ENCODE data around the gene TNS1. TPM values are rescaled to one million over a fixed set of nuclear protein-coding genes. Genes with fewer than 3 reads are reported as not detected.

The TNS1 gene
- total and polyA plus RNA-seq, 4 donors, result 46.9 to 64.5 (median 58.1) TPM

DNA sequence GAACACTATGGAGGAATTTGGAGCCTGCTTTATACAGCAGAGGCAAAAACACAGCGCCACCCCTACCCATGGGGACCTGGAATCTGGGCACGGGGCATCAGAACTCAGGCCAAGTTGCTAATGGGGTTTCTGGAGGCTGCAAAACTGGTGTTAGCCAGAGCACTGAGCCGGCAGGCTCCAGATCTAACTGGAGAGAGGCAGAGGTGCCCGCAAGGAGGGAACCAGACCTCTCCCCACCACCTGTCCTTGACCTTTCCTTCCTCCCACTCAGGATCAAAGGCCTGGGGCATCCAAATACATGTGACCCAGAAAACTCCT, 126.6 kb downstream of the TNS1 start:
- H3K9me3 ChIP-seq (ENCODE audit: control insufficient read depth, insufficient read depth, low read length), result no peaks in the 10 kb centered on the region
- no peaks in the 10 kb centered on the region for H3K27me3 ChIP-seq (ENCODE audit: control insufficient read depth, insufficient read depth, low read length)
- H3K36me3 ChIP-seq (ENCODE audit: control insufficient read depth, insufficient read depth, low read length), result peaks cover 56% of the 10 kb centered on the region
- H3K4me1 ChIP-seq (ENCODE audit: control insufficient read depth, insufficient read depth, low read length), result peaks cover 37% of the 10 kb centered on the region
- DNase-seq (ENCODE audit: low read depth in 4 of 6, low spot score in 6 of 6), result no peak
- H3K4me3 ChIP-seq (ENCODE audit: low read depth, low read length), result no peak overlapping the region
- WGBS (ENCODE audit: insufficient coverage), result 79% methylated on average over 4 of the region's 4 CpGs
- H3K27ac ChIP-seq (ENCODE audit: low read depth, low read length), result no peak overlapping the region

DNA sequence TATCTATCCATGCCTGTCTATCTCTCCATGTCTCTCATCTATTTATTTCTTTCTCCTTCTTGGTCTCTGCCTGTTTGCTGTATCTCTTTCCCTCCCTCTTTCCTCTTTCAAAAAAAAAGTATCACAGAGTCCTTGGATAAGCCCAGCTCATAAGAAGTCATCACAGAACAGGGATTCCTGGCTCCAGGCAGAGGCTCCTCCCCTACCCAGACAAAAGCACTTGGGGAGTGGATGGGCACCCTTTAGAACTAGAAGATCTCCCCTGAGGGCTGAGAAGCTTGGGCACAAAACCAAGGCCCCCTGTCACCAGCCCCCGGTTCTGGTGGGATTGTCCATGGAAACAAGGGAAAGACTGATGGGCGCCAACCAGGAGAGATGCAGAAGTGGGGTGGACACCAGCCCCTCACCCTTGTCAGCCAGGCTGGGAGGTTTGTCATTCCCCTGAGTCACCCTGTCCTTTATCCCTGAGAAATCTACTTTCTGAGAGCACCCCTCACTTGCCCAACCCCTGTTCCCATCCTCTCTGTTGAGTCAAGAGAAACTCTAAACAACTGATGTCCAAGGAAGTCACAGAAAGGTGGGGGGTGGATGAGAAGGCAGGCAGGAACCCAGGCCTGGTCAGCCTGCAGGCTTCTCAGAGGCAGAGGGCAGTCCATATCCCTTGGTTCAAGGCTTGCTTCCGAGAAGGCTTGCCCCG, 127.1 kb downstream of the TNS1 start:
- peaks cover 55% of the 10 kb centered on the region for H3K36me3 ChIP-seq (ENCODE audit: control insufficient read depth, insufficient read depth, low read length)

DNA sequence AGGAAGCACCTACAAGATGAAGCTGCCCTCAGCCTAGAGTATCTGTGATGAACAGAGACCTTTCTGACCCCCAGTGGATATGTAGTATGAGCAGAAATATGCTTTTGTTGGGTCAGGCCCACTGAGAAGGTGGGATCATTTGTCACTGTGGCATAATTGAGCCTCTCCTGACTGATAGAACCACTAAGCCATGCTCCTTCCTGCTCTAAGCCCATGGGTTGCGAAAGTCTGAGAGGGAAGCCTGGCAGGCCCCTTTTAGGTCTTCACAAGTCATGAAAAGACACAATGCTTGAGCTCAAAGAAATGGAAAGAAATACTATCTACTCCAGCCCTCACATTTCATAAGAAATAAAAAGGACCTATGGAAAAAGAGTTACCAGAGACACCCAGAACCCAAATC, 127.7 kb downstream of the TNS1 start:
- Histone ChIP-seq H3K4me3 (ENCODE audit: low read depth, low read length) (no peak overlapping the region), H3K27ac (ENCODE audit: low read depth, low read length) (no peak overlapping the region), H3K36me3 (ENCODE audit: control insufficient read depth, insufficient read depth, low read length) (peaks cover 56% of the 10 kb centered on the region), H3K9me3 (ENCODE audit: control insufficient read depth, insufficient read depth, low read length) (no peaks in the 10 kb centered on the region), H3K4me1 (ENCODE audit: control insufficient read depth, insufficient read depth, low read length) (peaks cover 31% of the 10 kb centered on the region), H3K27me3 (ENCODE audit: control insufficient read depth, insufficient read depth, low read length) (no peaks in the 10 kb centered on the region)
- WGBS (ENCODE audit: insufficient coverage), result no CpG with 5 or more reads among the region's 1 CpG
- no peak for DNase-seq (ENCODE audit: low read depth in 4 of 6, low spot score in 6 of 6)

More for the DNA sequence above, 127.1 kb downstream of the TNS1 start:
- no peaks in the 10 kb centered on the region for H3K9me3 ChIP-seq (ENCODE audit: control insufficient read depth, insufficient read depth, low read length)
- DNase-seq (ENCODE audit: low read depth in 4 of 6, low spot score in 6 of 6), result no peak
- H3K27me3 ChIP-seq (ENCODE audit: control insufficient read depth, insufficient read depth, low read length), result no peaks in the 10 kb centered on the region
- no peak overlapping the region for H3K4me3 ChIP-seq (ENCODE audit: low read depth, low read length)
- H3K27ac ChIP-seq (ENCODE audit: low read depth, low read length), result no peak overlapping the region
- WGBS (ENCODE audit: insufficient coverage), result 88% methylated on average over 4 of the region's 4 CpGs
- H3K4me1 ChIP-seq (ENCODE audit: control insufficient read depth, insufficient read depth, low read length), result peaks cover 32% of the 10 kb centered on the region

DNA sequence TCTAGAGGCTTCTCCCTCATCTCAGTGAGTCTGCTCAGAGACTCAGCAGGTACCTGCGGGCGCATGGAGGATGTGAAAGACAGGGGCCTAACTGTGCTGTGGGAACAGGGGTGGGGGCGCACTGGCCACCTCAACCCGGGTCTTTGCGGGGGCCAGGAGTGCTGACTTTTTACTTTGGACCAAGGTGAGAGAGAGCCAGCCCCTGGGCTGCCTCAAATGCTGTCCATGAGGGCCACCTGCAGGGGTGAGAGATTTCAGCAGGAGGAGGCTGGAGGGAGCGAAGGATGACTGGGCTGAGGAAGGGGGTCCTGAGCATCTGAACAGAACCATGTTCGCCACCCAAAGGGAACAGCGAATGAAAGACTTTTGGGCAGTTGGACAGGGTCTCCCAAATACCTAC, 129.4 kb downstream of the TNS1 start:
- Histone ChIP-seq H3K9me3 (ENCODE audit: control insufficient read depth, insufficient read depth, low read length) (no peaks in the 10 kb centered on the region), H3K4me1 (ENCODE audit: control insufficient read depth, insufficient read depth, low read length) (peaks cover 23% of the 10 kb centered on the region), H3K36me3 (ENCODE audit: control insufficient read depth, insufficient read depth, low read length) (peaks cover 52% of the 10 kb centered on the region), H3K27ac (ENCODE audit: low read depth, low read length) (no peak overlapping the region), H3K4me3 (ENCODE audit: low read depth, low read length) (no peak overlapping the region), H3K27me3 (ENCODE audit: control insufficient read depth, insufficient read depth, low read length) (no peaks in the 10 kb centered on the region)
- no peak for DNase-seq (ENCODE audit: low read depth in 4 of 6, low spot score in 6 of 6)
- WGBS (ENCODE audit: insufficient coverage), result 82% methylated on average over 6 of the region's 8 CpGs

DNA sequence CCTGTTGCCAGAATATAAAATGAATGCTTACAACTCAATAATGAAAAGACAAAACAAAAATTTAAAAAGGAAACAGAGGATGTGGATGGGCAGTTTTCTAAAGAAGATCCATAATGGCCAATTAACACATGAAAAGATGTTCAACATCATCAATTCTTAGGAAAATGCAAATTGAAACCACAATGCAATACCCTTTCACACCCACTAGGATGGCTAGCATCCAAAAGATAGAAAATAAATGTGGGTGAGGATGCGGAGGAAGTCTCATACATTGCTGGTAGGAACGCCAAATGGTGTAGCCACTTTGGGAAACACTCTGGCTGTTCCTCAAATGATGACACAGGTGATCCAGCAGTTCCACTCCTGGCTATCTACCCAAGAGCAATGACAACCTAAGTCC, 130.5 kb downstream of the TNS1 start:
- H3K27me3 ChIP-seq (ENCODE audit: control insufficient read depth, insufficient read depth, low read length), result no peaks in the 10 kb centered on the region
- peaks cover 45% of the 10 kb centered on the region for H3K36me3 ChIP-seq (ENCODE audit: control insufficient read depth, insufficient read depth, low read length)
- H3K9me3 ChIP-seq (ENCODE audit: control insufficient read depth, insufficient read depth, low read length), result no peaks in the 10 kb centered on the region
- WGBS (ENCODE audit: insufficient coverage), result 33% methylated on average over 1 of the region's 2 CpGs
- no peak for DNase-seq (ENCODE audit: low read depth in 4 of 6, low spot score in 6 of 6)
- H3K4me1 ChIP-seq (ENCODE audit: control insufficient read depth, insufficient read depth, low read length), result peaks cover 13% of the 10 kb centered on the region
- H3K4me3 ChIP-seq (ENCODE audit: low read depth, low read length), result no peak overlapping the region
- no peak overlapping the region for H3K27ac ChIP-seq (ENCODE audit: low read depth, low read length)

DNA sequence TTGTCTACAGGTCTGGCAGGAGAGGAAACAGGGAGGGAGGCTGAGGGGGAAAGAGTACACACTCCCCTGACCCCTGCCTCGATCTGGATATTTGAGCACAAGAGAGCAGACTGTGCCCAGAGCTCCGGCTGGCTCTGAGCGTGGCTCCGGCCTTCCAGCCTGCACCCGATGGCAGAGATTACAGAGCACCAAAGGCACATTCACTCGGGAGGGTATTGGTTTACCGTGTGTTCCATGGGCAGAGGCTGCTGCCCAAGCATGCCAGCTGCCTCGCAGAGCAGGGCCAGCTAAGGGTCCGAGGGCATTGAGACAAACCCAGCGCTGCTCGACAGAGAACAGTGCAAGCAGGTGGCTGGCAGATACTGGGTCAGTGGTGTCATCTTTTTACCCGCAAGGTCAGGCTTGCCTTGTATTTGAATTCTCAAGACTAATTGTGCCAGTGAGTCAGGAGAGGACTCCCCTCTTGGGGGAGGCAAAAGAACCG, 132.2 kb downstream of the TNS1 start:
- 72% methylated on average over 12 of the region's 13 CpGs for WGBS (ENCODE audit: insufficient coverage)
- H3K27me3 ChIP-seq (ENCODE audit: control insufficient read depth, insufficient read depth, low read length), result no peaks in the 10 kb centered on the region
- H3K27ac ChIP-seq (ENCODE audit: low read depth, low read length), result no peak overlapping the region
- H3K4me3 ChIP-seq (ENCODE audit: low read depth, low read length), result no peak overlapping the region
- no peak for DNase-seq (ENCODE audit: low read depth in 4 of 6, low spot score in 6 of 6)
- peaks cover 12% of the 10 kb centered on the region for H3K4me1 ChIP-seq (ENCODE audit: control insufficient read depth, insufficient read depth, low read length)
- no peaks in the 10 kb centered on the region for H3K9me3 ChIP-seq (ENCODE audit: control insufficient read depth, insufficient read depth, low read length)
- H3K36me3 ChIP-seq (ENCODE audit: control insufficient read depth, insufficient read depth, low read length), result peaks cover 37% of the 10 kb centered on the region

DNA sequence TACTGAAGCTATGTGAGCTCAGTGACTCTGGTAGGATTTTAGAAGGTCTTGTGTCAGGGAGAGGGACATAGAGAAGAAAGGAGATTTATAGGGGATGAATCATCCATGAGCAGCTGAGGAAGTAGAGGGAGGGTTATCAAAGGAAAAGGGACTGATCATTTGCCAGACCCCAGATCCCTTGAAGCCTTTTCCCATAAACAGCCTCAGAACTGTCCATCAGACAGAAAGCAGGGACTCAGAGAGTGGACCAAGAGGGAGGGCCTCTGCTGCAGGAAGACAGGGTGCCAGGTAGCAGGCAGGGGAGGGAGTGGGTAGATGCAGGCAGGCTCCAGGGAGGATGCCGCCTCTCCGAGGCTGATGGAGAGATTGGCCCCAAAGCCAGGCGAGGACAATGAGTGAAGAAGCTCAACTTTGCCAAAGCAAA, 133.9 kb downstream of the TNS1 start:
- no peak for DNase-seq (ENCODE audit: low read depth in 4 of 6, low spot score in 6 of 6)
- Histone ChIP-seq H3K27ac (ENCODE audit: low read depth, low read length) (no peak overlapping the region), H3K9me3 (ENCODE audit: control insufficient read depth, insufficient read depth, low read length) (no peaks in the 10 kb centered on the region), H3K27me3 (ENCODE audit: control insufficient read depth, insufficient read depth, low read length) (no peaks in the 10 kb centered on the region), H3K4me1 (ENCODE audit: control insufficient read depth, insufficient read depth, low read length) (peaks cover 12% of the 10 kb centered on the region), H3K36me3 (ENCODE audit: control insufficient read depth, insufficient read depth, low read length) (peaks cover 45% of the 10 kb centered on the region), H3K4me3 (ENCODE audit: low read depth, low read length) (no peak overlapping the region)
- WGBS (ENCODE audit: insufficient coverage), result 64% methylated on average over 3 of the region's 3 CpGs

DNA sequence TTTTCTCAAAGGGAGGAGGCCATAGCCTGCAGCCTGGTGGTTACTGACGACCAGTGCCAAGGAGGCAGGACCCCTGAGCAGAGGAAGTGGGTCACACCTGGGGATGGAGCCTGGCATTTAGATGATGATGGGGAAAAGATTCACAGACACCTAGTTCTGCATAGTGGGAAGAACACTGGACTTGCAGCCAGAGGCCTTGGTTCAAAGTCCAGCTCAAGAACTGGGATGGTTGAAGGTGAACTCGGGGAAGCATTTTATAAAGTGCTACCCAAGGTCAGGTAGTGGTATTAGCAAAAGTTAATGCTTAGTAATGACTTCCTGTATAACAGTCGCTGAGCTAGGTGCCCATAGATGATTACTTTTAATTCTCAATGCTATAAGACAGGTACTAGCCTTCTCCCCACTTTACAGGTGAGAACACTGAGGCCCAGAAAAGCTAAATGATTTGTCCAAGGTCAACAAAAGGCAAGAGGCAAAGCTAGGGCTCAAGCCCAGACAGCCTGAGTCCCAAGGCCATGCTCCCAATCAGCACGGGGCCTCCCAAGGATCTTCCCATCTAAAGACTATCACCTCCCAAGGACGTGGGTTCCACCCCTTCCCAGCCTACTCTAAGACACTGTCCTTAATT, 134.4 kb downstream of the TNS1 start:
- Histone ChIP-seq H3K36me3 (ENCODE audit: control insufficient read depth, insufficient read depth, low read length) (peaks cover 48% of the 10 kb centered on the region), H3K27me3 (ENCODE audit: control insufficient read depth, insufficient read depth, low read length) (no peaks in the 10 kb centered on the region), H3K27ac (ENCODE audit: low read depth, low read length) (no peak overlapping the region), H3K4me3 (ENCODE audit: low read depth, low read length) (no peak overlapping the region), H3K4me1 (ENCODE audit: control insufficient read depth, insufficient read depth, low read length) (peaks cover 12% of the 10 kb centered on the region), H3K9me3 (ENCODE audit: control insufficient read depth, insufficient read depth, low read length) (no peaks in the 10 kb centered on the region)
- 83% methylated on average over 3 of the region's 5 CpGs for WGBS (ENCODE audit: insufficient coverage)
- DNase-seq (ENCODE audit: low read depth in 4 of 6, low spot score in 6 of 6), result no peak

DNA sequence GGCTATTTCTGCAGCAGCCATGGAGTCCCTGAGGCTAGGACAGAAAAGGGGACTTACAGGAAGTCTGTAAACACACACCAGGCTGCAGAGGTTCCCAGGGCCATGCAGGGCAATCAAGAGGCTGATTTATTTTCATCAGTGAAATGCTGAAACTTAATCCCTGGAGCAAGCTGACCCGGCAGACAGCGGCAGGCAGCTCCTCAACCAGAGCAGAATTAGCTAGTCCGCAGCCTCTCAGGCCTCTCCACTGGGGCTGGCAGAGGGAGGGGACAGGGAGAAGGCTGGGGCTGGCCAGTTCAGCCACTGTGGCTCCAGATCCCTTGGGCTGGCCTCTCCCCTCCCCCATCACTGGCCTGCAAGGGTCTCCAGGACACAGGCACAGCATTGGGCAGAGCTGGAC, 136.3 kb downstream of the TNS1 start:
- 35% methylated on average over 3 of the region's 3 CpGs for WGBS (ENCODE audit: insufficient coverage)
- H3K4me3 ChIP-seq (ENCODE audit: low read depth, low read length), result no peak overlapping the region
- no peaks in the 10 kb centered on the region for H3K27me3 ChIP-seq (ENCODE audit: control insufficient read depth, insufficient read depth, low read length)
- H3K4me1 ChIP-seq (ENCODE audit: control insufficient read depth, insufficient read depth, low read length), result peaks cover 12% of the 10 kb centered on the region
- DNase-seq (ENCODE audit: low read depth in 4 of 6, low spot score in 6 of 6), result no peak
- H3K9me3 ChIP-seq (ENCODE audit: control insufficient read depth, insufficient read depth, low read length), result no peaks in the 10 kb centered on the region
- H3K36me3 ChIP-seq (ENCODE audit: control insufficient read depth, insufficient read depth, low read length), result peaks cover 48% of the 10 kb centered on the region
- H3K27ac ChIP-seq (ENCODE audit: low read depth, low read length), result no peak overlapping the region

Data from spinal cord (tissue), 10 donors.